Neural progenitor cell (in vitro differentiated cells): ENCODE data around the gene MRPS6. TPM values are rescaled to one million over a fixed set of nuclear protein-coding genes. Genes with fewer than 3 reads are reported as not detected.
A peak's percentile ranks its signal among the peaks of the same experiment; 100 is the strongest.

Experiments
- DNase-seq: peaks from one replicate; pipeline ENCODE4 v3.0.0-alpha.2; 2016; ENCODE audit warnings: low spot score
- H2AFZ ChIP-seq: fragments of 200-600 bp; sonication (generic); replicated peaks from 2 replicates; pipeline ENCODE4 v1.6.1; 2016; ENCODE audit warnings: antibody characterized with exemption
- H3F3A ChIP-seq: fragments of 200-600 bp; sonication (generic); 2 replicates; pipeline ENCODE4 v1.6.1; 2016; ENCODE audit warnings: antibody characterized with exemption, low read depth
- H3K27ac ChIP-seq: fragments of 200-600 bp; sonication (generic); 2 replicates; pipeline ENCODE4 v1.5.1; 2016; ENCODE audit warnings: mild to moderate bottlenecking
- H3K27me3 ChIP-seq: fragments of 200-600 bp; sonication (generic); 2 replicates; pipeline ENCODE4 v1.6.1; 2016; ENCODE audit warnings: mild to moderate bottlenecking, moderate library complexity
- H3K36me3 ChIP-seq: fragments of 200-600 bp; sonication (generic); 2 replicates; pipeline ENCODE4 v1.5.1; 2016
- H3K4me1 ChIP-seq: fragments of 200-600 bp; sonication (generic); 2 replicates; pipeline ENCODE4 v1.6.1; 2016; ENCODE audit warnings: mixed run types
- H3K4me2 ChIP-seq: fragments of 200-600 bp; sonication (generic); 2 replicates; pipeline ENCODE4 v1.6.1; 2016
- H3K4me3 ChIP-seq: fragments of 200-600 bp; sonication (generic); 2 replicates; pipeline ENCODE4 v1.5.1; 2016
- H3K79me2 ChIP-seq: fragments of 200-600 bp; sonication (generic); 2 replicates; pipeline ENCODE4 v1.6.1; 2016; ENCODE audit warnings: low read depth
- H3K9ac ChIP-seq: fragments of 200-600 bp; sonication (generic); 2 replicates; pipeline ENCODE4 v1.6.1; 2016
- H3K9me3 ChIP-seq: fragments of 200-600 bp; sonication (generic); 2 replicates; pipeline ENCODE4 v1.5.1; 2016; ENCODE audit warnings: low read depth
- H4K20me1 ChIP-seq: fragments of 200-600 bp; sonication (generic); 2 replicates; pipeline ENCODE4 v1.6.1; 2016; ENCODE audit warnings: low read depth
- H3K27ac Mint-ChIP-seq: 3 replicates; pipeline ENCODE4 v1.8.0; 2021; ENCODE audit warnings: mixed read lengths
- H3K27me3 Mint-ChIP-seq: 2 replicates; pipeline ENCODE4 v1.8.0; 2022; ENCODE audit warnings: low read depth, mild to moderate bottlenecking, inconsistent platforms, moderate library complexity, mixed read lengths; ENCODE audit not compliant: insufficient read depth
- H3K36me3 Mint-ChIP-seq: 3 replicates; pipeline ENCODE4 v1.8.0; 2021; ENCODE audit warnings: mixed read lengths
- H3K4me1 Mint-ChIP-seq: 3 replicates; pipeline ENCODE4 v1.8.0; 2021; ENCODE audit warnings: mixed read lengths
- H3K4me3 Mint-ChIP-seq: 3 replicates; pipeline ENCODE4 v1.8.0; 2021; ENCODE audit warnings: mild to moderate bottlenecking, moderate library complexity, mixed read lengths
- H3K9me3 Mint-ChIP-seq: 3 replicates; pipeline ENCODE4 v1.8.0; 2020; ENCODE audit warnings: mixed read lengths
- EZH2 ChIP-seq: fragments of 200-600 bp; sonication (generic); IDR thresholded peaks from 2 replicates; pipeline ENCODE4 v1.6.1; 2017; ENCODE audit warnings: antibody characterized with exemption, mild to moderate bottlenecking, moderate library complexity
- EZH2phosphoT487 ChIP-seq: fragments of 200-600 bp; sonication (generic); IDR thresholded peaks from 2 replicates; pipeline ENCODE4 v1.6.1; 2017; ENCODE audit warnings: antibody characterized with exemption
- total RNA-seq: library from RNA; depleted of rRNA; stranded (reverse); fragments of >200 nt; gene quantifications from 2 replicates; pipeline ENCODE4 v1.2.3, GENCODE V29; 2015; ENCODE audit warnings: low replicate concordance
- TF ChIP-seq, protein P1 (sequence below): fragments of 200-600 bp; sonication (generic); IDR thresholded peaks from 2 replicates; pipeline ENCODE4 v1.5.1; 2017; ENCODE audit warnings: antibody characterized with exemption, mild to moderate bottlenecking

MRPS6 gene
- total RNA-seq, 1 donor from 2014 or later = 108 TPM

DNA sequence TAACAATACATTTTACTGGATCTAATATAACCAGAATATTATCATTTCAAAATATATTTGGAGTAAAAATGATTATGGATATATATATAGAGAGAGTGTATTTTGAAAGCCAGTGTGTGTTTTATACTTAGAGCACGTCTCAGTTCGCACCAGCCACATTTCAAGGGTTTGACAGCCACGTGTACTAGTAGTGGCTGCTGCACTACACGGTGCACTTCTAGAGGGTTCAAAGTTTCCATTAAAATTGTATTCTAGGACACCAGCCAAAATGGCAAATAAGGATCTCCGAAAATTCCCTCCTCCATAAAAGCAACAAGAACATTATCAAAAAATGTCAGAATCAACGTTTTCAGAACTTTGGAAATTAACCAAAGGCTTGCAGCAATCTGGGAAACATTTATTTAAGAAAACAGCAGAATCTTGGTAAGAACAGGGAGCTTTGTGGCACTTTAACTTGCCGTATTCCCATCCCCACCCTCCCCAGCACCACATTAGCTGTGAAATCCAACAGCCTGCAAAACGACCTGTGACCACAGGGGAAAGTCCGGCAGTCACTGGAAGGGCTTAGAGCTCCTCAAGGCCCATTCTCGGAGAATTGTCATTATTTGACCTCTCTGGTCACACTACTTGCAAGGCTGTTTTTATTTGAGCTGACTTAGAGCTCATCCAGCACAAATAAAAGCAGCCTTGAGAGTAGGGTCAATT is 33.5 kb upstream of the MRPS6 start:
- H3K4me1 Mint-ChIP-seq = peaks cover 9% of the 10 kb centered on the region
- peak; percentile 47 for DNase-seq
- no peak overlapping the region for H3K4me3 Mint-ChIP-seq
- no peaks in the 10 kb centered on the region for H3K36me3 ChIP-seq
- H3K27me3 Mint-ChIP-seq = no peaks in the 10 kb centered on the region
- peak overlapping the region; percentile 27 for H2AFZ ChIP-seq
- H3K9me3 ChIP-seq = no peaks in the 10 kb centered on the region
- no peaks in the 10 kb centered on the region for H3K36me3 Mint-ChIP-seq
- H3K4me3 ChIP-seq = no peak overlapping the region
- no peaks in the 10 kb centered on the region for H4K20me1 ChIP-seq
- peaks cover 13% of the 10 kb centered on the region for H3K4me1 ChIP-seq
- H3K79me2 ChIP-seq = no peaks in the 10 kb centered on the region
- no peak overlapping the region for H3K27ac Mint-ChIP-seq
- no peaks in the 10 kb centered on the region for H3K27me3 ChIP-seq
- no peak overlapping the region for H3K27ac ChIP-seq
- H3K9me3 Mint-ChIP-seq = peaks cover 4% of the 10 kb centered on the region
- no peak overlapping the region for H3K9ac ChIP-seq
- H3K4me2 ChIP-seq = no peak overlapping the region
- no peaks in the 10 kb centered on the region for H3F3A ChIP-seq
- TF ChIP-seq, protein P1, sequence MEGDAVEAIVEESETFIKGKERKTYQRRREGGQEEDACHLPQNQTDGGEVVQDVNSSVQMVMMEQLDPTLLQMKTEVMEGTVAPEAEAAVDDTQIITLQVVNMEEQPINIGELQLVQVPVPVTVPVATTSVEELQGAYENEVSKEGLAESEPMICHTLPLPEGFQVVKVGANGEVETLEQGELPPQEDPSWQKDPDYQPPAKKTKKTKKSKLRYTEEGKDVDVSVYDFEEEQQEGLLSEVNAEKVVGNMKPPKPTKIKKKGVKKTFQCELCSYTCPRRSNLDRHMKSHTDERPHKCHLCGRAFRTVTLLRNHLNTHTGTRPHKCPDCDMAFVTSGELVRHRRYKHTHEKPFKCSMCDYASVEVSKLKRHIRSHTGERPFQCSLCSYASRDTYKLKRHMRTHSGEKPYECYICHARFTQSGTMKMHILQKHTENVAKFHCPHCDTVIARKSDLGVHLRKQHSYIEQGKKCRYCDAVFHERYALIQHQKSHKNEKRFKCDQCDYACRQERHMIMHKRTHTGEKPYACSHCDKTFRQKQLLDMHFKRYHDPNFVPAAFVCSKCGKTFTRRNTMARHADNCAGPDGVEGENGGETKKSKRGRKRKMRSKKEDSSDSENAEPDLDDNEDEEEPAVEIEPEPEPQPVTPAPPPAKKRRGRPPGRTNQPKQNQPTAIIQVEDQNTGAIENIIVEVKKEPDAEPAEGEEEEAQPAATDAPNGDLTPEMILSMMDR = peak; percentile 30
- no peak for TF ChIP-seq EZH2

DNA sequence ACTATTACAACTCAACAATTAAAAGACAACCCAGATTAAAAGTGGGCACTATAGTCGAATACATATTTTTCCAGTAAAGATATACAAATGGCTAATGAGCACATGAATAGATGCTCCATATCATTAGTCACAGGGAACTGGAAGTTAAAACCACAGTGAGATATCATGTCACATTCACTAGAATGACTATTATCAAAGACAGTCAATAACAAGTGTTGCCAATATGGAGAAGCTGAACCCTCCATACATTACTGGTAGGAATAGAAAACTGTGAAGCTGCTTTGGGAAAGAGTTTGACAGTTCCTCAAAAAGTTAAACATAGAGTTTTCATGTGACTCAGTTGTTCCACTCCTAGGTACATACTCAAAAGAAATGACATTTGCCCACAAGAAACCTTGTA is 30.6 kb upstream of the MRPS6 start:
- no peaks in the 10 kb centered on the region for H3K9me3 ChIP-seq
- peaks cover 3% of the 10 kb centered on the region for H3K27me3 Mint-ChIP-seq
- no peaks in the 10 kb centered on the region for H3K36me3 Mint-ChIP-seq
- H3K4me1 Mint-ChIP-seq = no peaks in the 10 kb centered on the region
- no peak overlapping the region for H3K27ac ChIP-seq
- no peak overlapping the region for H3K4me2 ChIP-seq
- no peak overlapping the region for H2AFZ ChIP-seq
- no peak overlapping the region for H3K9ac ChIP-seq
- H3F3A ChIP-seq = no peaks in the 10 kb centered on the region
- H4K20me1 ChIP-seq = no peaks in the 10 kb centered on the region
- no peak overlapping the region for H3K4me3 ChIP-seq
- no peak for DNase-seq
- H3K9me3 Mint-ChIP-seq = peaks cover 3% of the 10 kb centered on the region
- TF ChIP-seq EZH2 (no peak), EZH2phosphoT487 (no peak)
- TF ChIP-seq, protein P1 = no peak
- H3K27ac Mint-ChIP-seq = no peak overlapping the region
- H3K79me2 ChIP-seq = no peaks in the 10 kb centered on the region
- H3K36me3 ChIP-seq = no peaks in the 10 kb centered on the region
- no peak overlapping the region for H3K4me3 Mint-ChIP-seq
- H3K4me1 ChIP-seq = peaks cover 4% of the 10 kb centered on the region
- no peaks in the 10 kb centered on the region for H3K27me3 ChIP-seq

DNA sequence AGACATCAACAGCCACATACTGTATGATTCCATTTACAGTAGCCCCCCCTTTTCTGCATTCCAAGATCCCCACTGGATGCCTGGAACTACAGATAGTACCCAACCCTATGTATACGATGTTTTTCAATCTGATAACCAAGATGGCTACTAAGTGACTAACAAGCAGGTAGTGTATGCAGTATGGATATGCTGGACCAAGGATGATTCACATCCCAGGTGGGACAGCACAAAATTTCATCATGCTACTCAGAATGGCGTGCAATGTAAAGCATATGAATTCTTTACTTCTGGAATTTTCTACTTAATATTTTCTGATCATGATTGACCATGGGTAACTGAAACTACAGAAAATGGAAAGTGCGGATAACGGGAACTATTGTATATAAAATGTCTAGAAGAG is 30.0 kb upstream of the MRPS6 start:
- TF ChIP-seq, protein P1 = no peak
- TF ChIP-seq EZH2 (no peak), EZH2phosphoT487 (no peak)
- H3K4me3 Mint-ChIP-seq = no peak overlapping the region

More for the DNA sequence above, 30.0 kb upstream of the MRPS6 start:
- Mint-ChIP-seq H3K27ac (no peak overlapping the region), H3K27me3 (peaks cover 3% of the 10 kb centered on the region), H3K9me3 (peaks cover 3% of the 10 kb centered on the region), H3K36me3 (no peaks in the 10 kb centered on the region), H3K4me1 (no peaks in the 10 kb centered on the region)
- no peaks in the 10 kb centered on the region for H3K36me3 ChIP-seq
- no peaks in the 10 kb centered on the region for H3K27me3 ChIP-seq
- H3K9me3 ChIP-seq = no peaks in the 10 kb centered on the region
- no peaks in the 10 kb centered on the region for H4K20me1 ChIP-seq
- H3K9ac ChIP-seq = no peak overlapping the region
- no peaks in the 10 kb centered on the region for H3F3A ChIP-seq
- H3K27ac ChIP-seq = no peak overlapping the region
- H2AFZ ChIP-seq = no peak overlapping the region
- H3K4me3 ChIP-seq = no peak overlapping the region
- peaks cover 4% of the 10 kb centered on the region for H3K4me1 ChIP-seq
- no peaks in the 10 kb centered on the region for H3K79me2 ChIP-seq
- no peak for DNase-seq
- H3K4me2 ChIP-seq = no peak overlapping the region
